Right atrium auricular region (tissue), 2 donors: ENCODE measurements around the gene FOXO4. TPM values are rescaled to one million over a fixed set of nuclear protein-coding genes. Genes with fewer than 3 reads are reported as not detected.
A peak's percentile ranks its signal among the peaks of the same experiment; 100 is the strongest.

ENCODE experiments used
- DNase-seq: peaks from one replicate; pipeline ENCODE4 v3.0.0-alpha.2; 2019; ENCODE audit warnings: low spot score
- H3K27ac ChIP-seq, 2 donors: fragments of 200-600 bp; sonication (generic); 1 replicate in 1 of 2; 2 replicates in 1 of 2; pipeline ENCODE4 v1.5.1; 2016 to 2019
- H3K27me3 ChIP-seq, 2 donors: fragments of 200-600 bp; sonication (generic); one replicate each; pipeline versions ENCODE4 v1.5.1 to v1.6.0; 2017 to 2019
- H3K36me3 ChIP-seq: fragments of 200-600 bp; sonication (generic); one replicate; pipeline ENCODE4 v1.5.1; 2016
- H3K4me1 ChIP-seq, 2 donors: fragments of 200-600 bp; sonication (generic); one replicate each; pipeline versions ENCODE4 v1.5.1 to v1.6.0; 2017 to 2019
- H3K4me3 ChIP-seq, 2 donors: fragments of 200-600 bp; sonication (generic); 1 replicate in 1 of 2; 2 replicates in 1 of 2; pipeline ENCODE4 v1.5.1; 2017 to 2019; ENCODE audit warnings: mild to moderate bottlenecking in 1 of 2, moderate library complexity in 1 of 2
- H3K9me3 ChIP-seq, 2 donors: fragments of 200-600 bp; sonication (generic); one replicate each; pipeline ENCODE4 v1.5.1; 2019
- CTCF ChIP-seq, 2 donors: fragments of 200-600 bp; sonication (generic); IDR thresholded peaks; one replicate each; pipeline ENCODE4 v1.5.1; 2019; ENCODE audit warnings: antibody characterized with exemption in 2 of 2
- total RNA-seq, 2 donors: library from RNA; depleted of rRNA; stranded (reverse); fragments of >200 nt; gene quantifications; one replicate each; pipeline ENCODE4 v1.1.0, GENCODE V29; 2016

The FOXO4 gene
- total RNA-seq, 2 donors from 2014 or later: 12.4 to 17.0 TPM

- no peaks in the 10 kb centered on the region for H3K4me1 ChIP-seq
- no peak for DNase-seq
- H3K27ac ChIP-seq: no peak overlapping the region
- peaks cover 13% of the 10 kb centered on the region for H3K36me3 ChIP-seq
- H3K9me3 ChIP-seq: no peaks in the 10 kb centered on the region
- no peak for TF ChIP-seq CTCF (IDR thresholded peaks at IDR 0.05)
- no peaks in the 10 kb centered on the region for H3K27me3 ChIP-seq
- H3K4me3 ChIP-seq: no peak overlapping the region
Measured at GRCh38 chrX:71060127-71060526, 35.5 kb upstream of the FOXO4 start.

DNA sequence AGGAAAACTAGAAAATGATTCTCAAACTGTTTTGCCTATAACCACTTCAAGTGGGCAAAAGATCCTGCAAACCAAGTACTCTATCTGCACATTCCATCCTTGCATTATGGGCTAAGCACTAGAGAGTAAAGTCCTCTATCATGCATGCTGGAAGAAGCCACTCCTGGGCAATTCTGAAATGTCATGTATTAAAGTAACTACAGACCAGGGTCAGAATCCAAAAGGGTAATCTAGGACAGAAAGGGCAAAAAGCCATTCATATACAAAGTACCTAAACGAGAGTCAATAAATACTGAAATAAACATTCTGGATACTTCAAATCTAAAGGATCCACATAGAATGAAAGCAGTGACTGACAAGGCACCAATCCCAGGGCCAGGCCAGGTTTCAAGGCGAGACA lies 28.6 kb upstream of the FOXO4 start:
- no peak for TF ChIP-seq CTCF (IDR thresholded peaks at IDR 0.05)
- H3K4me3 ChIP-seq: peak overlapping the region; percentile 60 to 65
- no peaks in the 10 kb centered on the region for H3K4me1 ChIP-seq
- DNase-seq: no peak
- peak overlapping the region; percentile 84 to 94 for H3K27ac ChIP-seq
- H3K36me3 ChIP-seq: no peaks in the 10 kb centered on the region
- peaks cover 0 to 3% of the 10 kb centered on the region in 2 donors for H3K27me3 ChIP-seq
- H3K9me3 ChIP-seq: no peaks in the 10 kb centered on the region

- no peak for TF ChIP-seq CTCF (IDR thresholded peaks at IDR 0.05)
- Histone ChIP-seq H3K27ac (peak overlapping the region; percentile 84 to 94), H3K9me3 (no peaks in the 10 kb centered on the region), H3K4me3 (peak overlapping the region; percentile 60 to 65), H3K27me3 (peaks cover 0 to 3% of the 10 kb centered on the region in 2 donors), H3K36me3 (no peaks in the 10 kb centered on the region), H3K4me1 (no peaks in the 10 kb centered on the region)
- DNase-seq: no peak
Measured at GRCh38 chrX:71067712-71068043, 28.0 kb upstream of the FOXO4 start.

DNA sequence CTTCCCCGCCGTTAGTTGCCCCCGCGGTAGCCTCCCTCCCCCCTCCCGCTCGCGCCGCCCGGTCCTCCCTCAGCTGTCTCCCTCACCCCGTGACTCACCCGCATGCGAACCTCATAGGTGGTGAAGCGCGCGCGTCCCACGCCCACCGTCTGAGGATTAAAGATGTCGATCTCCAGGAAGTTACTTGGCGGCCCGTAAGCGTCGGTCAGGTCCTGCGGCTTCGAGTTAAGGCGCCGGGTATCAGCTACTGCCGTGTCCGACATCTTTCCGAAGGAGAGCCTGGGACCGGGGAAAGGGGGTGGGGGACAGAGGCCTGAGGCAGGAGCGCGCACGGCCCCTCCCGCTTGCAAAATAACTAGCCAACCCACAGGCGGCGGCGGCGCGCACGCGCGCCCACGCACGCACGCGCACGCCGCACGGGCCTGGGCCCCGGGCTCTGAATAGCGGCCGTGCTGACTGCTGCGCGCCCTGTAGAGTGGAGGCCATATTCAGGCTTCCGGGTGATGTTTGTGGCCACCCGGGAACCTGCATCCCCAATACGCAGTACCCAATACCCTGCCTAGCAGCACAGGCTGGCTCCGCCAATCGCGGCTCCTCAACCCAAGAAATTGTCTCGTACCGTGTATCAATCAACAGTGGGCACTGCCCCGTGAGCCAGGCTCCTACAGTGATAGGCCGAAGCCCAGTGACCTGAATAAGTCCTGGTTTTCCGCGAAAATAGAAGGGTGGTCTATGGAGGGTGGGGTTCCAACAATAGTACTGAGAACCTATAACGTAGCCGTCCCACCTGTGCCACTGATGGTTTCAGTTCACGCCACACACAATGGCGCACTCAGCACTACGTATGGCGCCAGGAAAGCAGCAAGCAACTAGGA lies 27.4 kb upstream of the FOXO4 start, which contains the start of gene SNX12:
SNX12 (minus strand) TSS at position 291 of the 875 bp plus-strand sequence; CDS start at position 263, 28 bp downstream.
- Histone ChIP-seq H3K4me3 (peak within 1 kb of the TSS; percentile 60 to 65), H3K9me3 (no peaks in the 10 kb centered on the region), H3K27ac (peak within 1 kb of the TSS; percentile 84 to 94), H3K27me3 (peaks cover 0 to 3% of the 10 kb centered on the region in 2 donors), H3K36me3 (no peaks in the 10 kb centered on the region), H3K4me1 (no peaks in the 10 kb centered on the region)
- no peak for TF ChIP-seq CTCF (IDR thresholded peaks at IDR 0.05)
- DNase-seq: peak; percentile 95

DNA sequence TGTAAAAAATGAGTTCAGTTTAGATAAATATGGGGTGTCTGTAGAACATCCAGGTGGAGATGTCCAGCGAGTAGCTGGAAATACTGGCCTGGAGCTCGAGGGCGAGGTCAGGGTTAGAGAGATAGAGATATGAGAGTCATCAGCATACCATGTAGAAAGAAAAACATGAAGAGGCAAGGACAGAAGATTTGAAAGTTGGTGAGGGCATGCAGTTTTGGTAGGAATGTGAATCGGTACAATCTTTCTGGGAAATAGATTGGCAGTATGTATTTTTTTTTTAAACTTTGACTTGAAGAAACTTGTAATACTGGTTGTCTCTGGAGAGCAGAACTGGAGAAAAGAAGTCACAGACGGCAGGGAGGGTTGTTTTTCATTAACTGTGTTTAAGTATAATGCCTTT lies 25.1 kb upstream of the FOXO4 start:
- DNase-seq: no peak
- Histone ChIP-seq H3K27me3 (peaks cover 0 to 3% of the 10 kb centered on the region in 2 donors), H3K36me3 (no peaks in the 10 kb centered on the region), H3K27ac (no peak overlapping the region), H3K9me3 (no peaks in the 10 kb centered on the region), H3K4me3 (no peak overlapping the region), H3K4me1 (no peaks in the 10 kb centered on the region)
- no peak for TF ChIP-seq CTCF (IDR thresholded peaks at IDR 0.05)
